Measurements from ENCODE around the gene SH3GL3. TPM values are rescaled to one million over a fixed set of nuclear protein-coding genes. Genes with fewer than 3 reads are reported as not detected.

SH3GL3 gene
- total and polyA plus RNA-seq, 2 of the 8 experiments (the other 6 are each of a cell fraction or from before 2014, with no cell fraction given) = 14.1 to 19.1 TPM

GRCh38 chr15:83561661-83562060 is 114.5 kb downstream of the SH3GL3 start (continued):
- TF ChIP-seq USF2 (IDR thresholded peaks at IDR 0.05; ENCODE audit: low read length) (no peak), SIRT6 (IDR thresholded peaks at IDR 0.05; ENCODE audit: low read length) (no peak), KDM5A (IDR thresholded peaks at IDR 0.05; ENCODE audit: low read length) (no peak)

All from H1 (cell line).